Measurements from ENCODE around the gene CLNK.

The CLNK gene

DNA sequence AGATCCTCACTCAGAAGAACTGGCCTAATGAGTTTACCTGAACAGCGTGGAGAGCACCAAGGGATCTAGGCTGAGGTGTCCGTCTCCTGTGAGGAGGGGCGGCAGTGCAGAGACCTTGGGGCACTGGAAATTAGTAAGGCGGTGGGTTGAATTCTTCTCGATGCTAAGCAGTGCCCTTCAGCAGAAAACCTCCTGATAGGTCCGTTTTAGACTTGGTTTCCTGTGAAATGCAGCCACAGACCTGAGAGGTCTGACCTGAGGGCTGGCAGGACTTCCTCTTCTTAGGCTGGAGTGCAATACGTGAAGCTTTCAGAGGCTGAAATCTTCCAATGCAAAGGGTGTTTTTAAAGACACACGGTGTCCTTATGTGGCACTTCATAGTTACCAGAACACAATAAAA is at the start of gene CLNK:
CLNK (minus strand) TSS at position 138 of the 400 bp plus-strand sequence. CDS start 16,899 bp downstream, outside the sequence.
- TF ChIP-seq ZNF384 (IDR thresholded peaks at IDR 0.05) (no peak), HDGF (IDR thresholded peaks at IDR 0.05; ENCODE audit: borderline replicate concordance) (no peak), SP1 (IDR thresholded peaks at IDR 0.05) (no peak), L3MBTL2 (conservative IDR thresholded peaks at IDR 0.05) (no peak), CTBP1 (IDR thresholded peaks at IDR 0.05; ENCODE audit: borderline replicate concordance) (no peak), LEF1 (IDR thresholded peaks at IDR 0.05; ENCODE audit: borderline replicate concordance) (no peak), TARDBP (IDR thresholded peaks at IDR 0.05) (no peak), ELF4 (IDR thresholded peaks at IDR 0.05) (no peak), NFRKB (IDR thresholded peaks at IDR 0.05) (no peak), FOXA1 (IDR thresholded peaks at IDR 0.05) (no peak), BHLHE40 (IDR thresholded peaks at IDR 0.05; ENCODE audit: borderline replicate concordance) (no peak)
- TF ChIP-seq, protein P1, sequence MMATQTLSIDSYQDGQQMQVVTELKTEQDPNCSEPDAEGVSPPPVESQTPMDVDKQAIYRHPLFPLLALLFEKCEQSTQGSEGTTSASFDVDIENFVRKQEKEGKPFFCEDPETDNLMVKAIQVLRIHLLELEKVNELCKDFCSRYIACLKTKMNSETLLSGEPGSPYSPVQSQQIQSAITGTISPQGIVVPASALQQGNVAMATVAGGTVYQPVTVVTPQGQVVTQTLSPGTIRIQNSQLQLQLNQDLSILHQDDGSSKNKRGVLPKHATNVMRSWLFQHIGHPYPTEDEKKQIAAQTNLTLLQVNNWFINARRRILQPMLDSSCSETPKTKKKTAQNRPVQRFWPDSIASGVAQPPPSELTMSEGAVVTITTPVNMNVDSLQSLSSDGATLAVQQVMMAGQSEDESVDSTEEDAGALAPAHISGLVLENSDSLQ (IDR thresholded peaks at IDR 0.05) = no peak
- ChIA-PET CTCF (no interaction called here), POLR2A (no interaction called here)
- DNase-seq (ENCODE audit: extremely low spot score) = no peak

DNA sequence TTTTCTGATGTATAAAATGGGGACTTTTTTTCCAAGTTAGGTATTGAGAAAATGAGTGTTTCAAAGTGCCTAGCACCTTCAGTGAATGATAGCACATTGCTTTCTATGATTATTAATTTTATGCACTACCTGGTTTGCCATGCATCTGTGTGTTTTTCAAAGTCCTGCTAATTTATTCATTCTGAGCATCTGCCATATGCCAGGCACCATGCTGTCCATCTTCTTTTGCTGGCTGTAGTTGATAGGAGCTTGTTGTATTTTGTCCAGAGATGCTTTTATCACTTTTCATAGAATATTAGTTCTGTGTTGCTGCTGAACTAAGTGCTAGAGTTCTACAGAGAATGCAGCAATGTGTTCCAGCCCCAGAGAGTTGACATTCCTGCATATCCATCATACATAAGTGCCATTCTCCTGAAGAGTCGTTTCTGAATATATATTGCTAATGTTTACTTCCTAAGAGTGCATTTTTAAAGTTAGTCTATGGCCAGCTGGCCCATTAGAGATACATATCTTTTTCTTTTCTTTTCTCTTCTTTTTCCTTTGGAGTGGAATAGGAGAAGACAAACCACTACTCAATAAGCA is 49.0 kb upstream of the CLNK start:
- TF ChIP-seq L3MBTL2 (conservative IDR thresholded peaks at IDR 0.05) = no peak
- no peak for DNase-seq (ENCODE audit: extremely low spot score)
- ChIA-PET POLR2A (no interaction called here), CTCF (no interaction called here)

DNA sequence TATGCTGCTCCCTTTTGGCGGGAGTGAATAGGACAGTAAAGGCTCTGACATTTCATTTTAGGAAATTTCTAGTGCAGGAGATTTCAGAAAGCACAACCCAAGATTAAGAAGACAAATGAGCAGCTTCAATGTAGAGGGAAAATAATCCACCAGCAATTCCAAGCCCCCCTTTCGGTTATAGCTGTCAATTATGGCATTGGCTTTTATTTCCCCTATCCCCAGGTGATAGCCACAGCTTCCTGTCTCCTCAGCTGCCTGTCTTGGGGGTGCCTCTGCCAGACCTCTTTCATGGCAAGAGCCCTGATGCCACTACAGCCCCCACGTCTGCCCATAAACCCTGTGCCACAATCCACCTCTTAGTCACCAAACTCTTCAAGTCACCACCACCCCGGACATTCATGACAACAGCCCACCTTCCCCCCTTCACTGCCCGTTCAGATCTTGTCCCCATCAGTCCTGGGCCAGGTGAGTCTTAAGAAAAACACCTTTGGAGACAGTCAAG is 48.4 kb upstream of the CLNK start:
- POLR2A ChIA-PET = no interaction called here
- DNase-seq (ENCODE audit: extremely low spot score) = no peak
- CTCF ChIA-PET = no interaction called here
- no peak for TF ChIP-seq FOXA1 (IDR thresholded peaks at IDR 0.05)

- TF ChIP-seq ZNF384 (IDR thresholded peaks at IDR 0.05) (no peak), FOXM1 (IDR thresholded peaks at IDR 0.05; ENCODE audit: borderline replicate concordance) (no peak), L3MBTL2 (conservative IDR thresholded peaks at IDR 0.05) (no peak), HDGF (IDR thresholded peaks at IDR 0.05; ENCODE audit: borderline replicate concordance) (no peak)
- DNase-seq (ENCODE audit: extremely low spot score) = no peak
- CTCF ChIA-PET = no interaction called here
- POLR2A ChIA-PET = no interaction called here
Measured at GRCh38 chr4:10732235-10732913, 47.8 kb upstream of the CLNK start.

GRCh38 chr4:10731690-10732089 is 47.1 kb upstream of the CLNK start:
- ChIA-PET POLR2A (no interaction called here), CTCF (no interaction called here)
- DNase-seq (ENCODE audit: extremely low spot score) = no peak
- TF ChIP-seq ELF4 (IDR thresholded peaks at IDR 0.05) (no peak), BHLHE40 (IDR thresholded peaks at IDR 0.05; ENCODE audit: borderline replicate concordance) (no peak), SUZ12 (IDR thresholded peaks at IDR 0.05) (no peak), FOXM1 (IDR thresholded peaks at IDR 0.05; ENCODE audit: borderline replicate concordance) (no peak), ARNT (IDR thresholded peaks at IDR 0.05) (no peak), FOXA1 (IDR thresholded peaks at IDR 0.05) (no peak), SP1 (IDR thresholded peaks at IDR 0.05) (no peak), CTBP1 (IDR thresholded peaks at IDR 0.05; ENCODE audit: borderline replicate concordance) (no peak), NFRKB (IDR thresholded peaks at IDR 0.05) (no peak), HDGF (IDR thresholded peaks at IDR 0.05; ENCODE audit: borderline replicate concordance) (no peak), L3MBTL2 (conservative IDR thresholded peaks at IDR 0.05) (no peak)

- DNase-seq (ENCODE audit: extremely low spot score) = no peak
- POLR2A ChIA-PET = no interaction called here
- CTCF ChIA-PET = interaction anchor here (0.7 kb wide), 1 partner anchor 13 kb away, joined by 3 read pairs; no protein-coding TSS in a partner anchor
- TF ChIP-seq TARDBP (IDR thresholded peaks at IDR 0.05) = no peak
- TF ChIP-seq, protein P1 (IDR thresholded peaks at IDR 0.05) = no peak
- no peak for TF ChIP-seq ELF4 (IDR thresholded peaks at IDR 0.05)
- no peak for TF ChIP-seq CTBP1 (IDR thresholded peaks at IDR 0.05; ENCODE audit: borderline replicate concordance)
- no peak for TF ChIP-seq FOXM1 (IDR thresholded peaks at IDR 0.05; ENCODE audit: borderline replicate concordance)
- TF ChIP-seq BHLHE40 (IDR thresholded peaks at IDR 0.05; ENCODE audit: borderline replicate concordance) = no peak
- no peak for TF ChIP-seq FOXA1 (IDR thresholded peaks at IDR 0.05)
- TF ChIP-seq NFRKB (IDR thresholded peaks at IDR 0.05) = no peak
- no peak for TF ChIP-seq SUZ12 (IDR thresholded peaks at IDR 0.05)
Measured at GRCh38 chr4:10731162-10731561, 46.6 kb upstream of the CLNK start.

DNA sequence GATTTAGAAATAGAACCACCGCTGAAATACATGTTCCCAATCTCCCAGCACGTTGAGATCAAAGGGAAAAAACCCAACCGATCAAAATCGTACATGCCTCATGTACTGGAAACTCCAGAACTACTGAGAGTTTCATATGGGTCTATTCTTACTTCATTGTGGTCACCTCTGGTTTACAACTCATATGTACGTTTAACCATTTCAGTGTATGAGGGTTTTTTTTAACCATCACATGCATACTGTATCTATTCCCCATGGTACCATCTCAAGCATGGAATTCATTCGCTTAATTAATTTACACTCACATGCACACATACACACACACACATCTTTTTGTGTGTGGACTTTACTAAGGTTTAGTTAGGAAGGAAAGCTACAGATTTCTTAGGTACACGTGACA is 46.0 kb upstream of the CLNK start:
- POLR2A ChIA-PET = no interaction called here
- CTCF ChIA-PET = interaction anchor here (0.7 kb wide), 1 partner anchor 14 kb away, joined by 3 read pairs; no protein-coding TSS in a partner anchor
- TF ChIP-seq ARNT (IDR thresholded peaks at IDR 0.05) = no peak
- no peak for TF ChIP-seq CTBP1 (IDR thresholded peaks at IDR 0.05; ENCODE audit: borderline replicate concordance)
- TF ChIP-seq FOXK2 (IDR thresholded peaks at IDR 0.05) = no peak

DNA sequence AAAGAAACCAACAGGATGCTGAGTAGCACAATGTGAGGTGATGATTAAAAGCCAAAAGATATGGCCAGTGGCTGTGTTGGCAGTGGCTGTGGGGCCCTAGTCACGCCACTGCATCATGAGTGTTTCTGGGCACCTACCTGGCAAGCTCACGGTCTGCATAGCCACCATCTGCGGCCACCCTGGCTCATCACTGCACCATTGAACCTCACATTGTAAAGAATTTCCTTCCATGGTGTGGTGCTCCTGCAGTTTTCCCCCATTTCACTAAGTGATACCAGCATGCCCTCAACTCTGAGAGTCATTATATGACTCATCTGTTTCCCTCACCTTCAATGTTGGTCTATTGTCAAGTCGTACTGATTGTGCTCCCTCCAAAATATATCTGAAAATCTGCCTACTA is 45.5 kb upstream of the CLNK start:
- TF ChIP-seq NFRKB (IDR thresholded peaks at IDR 0.05) = no peak
- TF ChIP-seq FOXM1 (IDR thresholded peaks at IDR 0.05; ENCODE audit: borderline replicate concordance) = no peak
- no peak for TF ChIP-seq LEF1 (IDR thresholded peaks at IDR 0.05; ENCODE audit: borderline replicate concordance)
- no peak for TF ChIP-seq ZNF384 (IDR thresholded peaks at IDR 0.05)
- no peak for TF ChIP-seq SP1 (IDR thresholded peaks at IDR 0.05)
- no peak for TF ChIP-seq FOXA1 (IDR thresholded peaks at IDR 0.05)
- no peak for TF ChIP-seq SUZ12 (IDR thresholded peaks at IDR 0.05)
- TF ChIP-seq ARNT (IDR thresholded peaks at IDR 0.05) = no peak
- no peak for TF ChIP-seq BHLHE40 (IDR thresholded peaks at IDR 0.05; ENCODE audit: borderline replicate concordance)
- no peak for TF ChIP-seq CTBP1 (IDR thresholded peaks at IDR 0.05; ENCODE audit: borderline replicate concordance)
- TF ChIP-seq FOXK2 (IDR thresholded peaks at IDR 0.05) = no peak
- POLR2A ChIA-PET = no interaction called here
- CTCF ChIA-PET = no interaction called here
- no peak for DNase-seq (ENCODE audit: extremely low spot score)

More for the DNA sequence above, 46.0 kb upstream of the CLNK start:
- no peak for DNase-seq (ENCODE audit: extremely low spot score)
